GM21737 (cell line): ENCODE measurements around the gene THUMPD2.
"Not testable (repeated sequence)": the region's sequence is repeated elsewhere in the genome, so short reads cannot be mapped to it uniquely, and the experiment has no call there.

ENCODE experiments used
- ATAC-seq: cut with Tn5 transposase; IDR thresholded peaks from one replicate; pipeline ENCODE4 v1.9.1; 2021; ENCODE audit warnings: mild to moderate bottlenecking, moderate library complexity; ENCODE audit not compliant: unreplicated experiment

The THUMPD2 gene

GRCh38 chr2:39762448-39762847, 16.6 kb downstream of the THUMPD2 start:
- ATAC-seq: no peak

- ATAC-seq: no peak
These were observed 21.9 kb downstream of the THUMPD2 start for GRCh38 chr2:39757156-39757555.

DNA sequence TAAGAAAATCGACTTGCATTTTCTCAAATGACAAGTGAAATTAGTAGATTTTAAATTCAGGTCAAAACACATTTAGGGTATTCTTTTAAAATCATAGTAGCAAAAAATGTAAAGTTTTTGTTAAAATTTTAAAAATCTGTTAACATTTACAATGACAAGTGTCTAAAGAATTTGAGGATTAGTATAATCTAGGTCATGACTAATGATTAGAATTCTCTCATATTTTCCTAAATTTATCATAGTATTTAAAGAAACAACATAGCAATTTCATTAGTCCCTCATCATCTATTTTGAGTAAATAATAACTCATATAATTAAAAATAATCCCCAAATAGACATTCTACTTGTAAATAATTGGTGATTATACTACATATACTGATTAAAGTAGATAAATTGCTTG, 23.6 kb downstream of the THUMPD2 start:
- ATAC-seq: no peak

- ATAC-seq: no peak
These were observed 35.7 kb downstream of the THUMPD2 start for GRCh38 chr2:39743269-39743776.

- no peak for ATAC-seq
These were observed 37.2 kb downstream of the THUMPD2 start for GRCh38 chr2:39741871-39742270.

GRCh38 chr2:39739386-39739785, 39.7 kb downstream of the THUMPD2 start:
- no peak for ATAC-seq

DNA sequence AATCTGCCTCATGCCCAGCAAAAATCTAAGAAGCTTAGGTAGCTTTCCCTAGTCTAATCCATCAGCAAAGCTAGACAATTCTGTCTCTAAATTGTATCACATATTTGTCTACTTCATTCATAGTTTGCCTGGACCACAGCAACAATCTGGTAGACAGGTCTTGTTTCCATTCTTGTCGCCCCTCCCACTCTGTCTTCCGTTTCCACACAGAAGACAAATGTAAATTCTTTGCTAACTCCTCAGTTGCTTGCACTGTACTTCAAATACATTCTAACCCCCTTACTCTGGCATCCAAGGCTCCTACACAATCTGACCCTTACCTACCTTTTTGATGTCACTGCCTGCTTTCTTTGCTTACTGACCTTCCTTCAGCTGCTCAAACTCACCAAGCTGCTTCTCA, 40.1 kb downstream of the THUMPD2 start:
- ATAC-seq: no peak

- ATAC-seq: no peak
These were observed 41.4 kb downstream of the THUMPD2 start for GRCh38 chr2:39737661-39738060.

DNA sequence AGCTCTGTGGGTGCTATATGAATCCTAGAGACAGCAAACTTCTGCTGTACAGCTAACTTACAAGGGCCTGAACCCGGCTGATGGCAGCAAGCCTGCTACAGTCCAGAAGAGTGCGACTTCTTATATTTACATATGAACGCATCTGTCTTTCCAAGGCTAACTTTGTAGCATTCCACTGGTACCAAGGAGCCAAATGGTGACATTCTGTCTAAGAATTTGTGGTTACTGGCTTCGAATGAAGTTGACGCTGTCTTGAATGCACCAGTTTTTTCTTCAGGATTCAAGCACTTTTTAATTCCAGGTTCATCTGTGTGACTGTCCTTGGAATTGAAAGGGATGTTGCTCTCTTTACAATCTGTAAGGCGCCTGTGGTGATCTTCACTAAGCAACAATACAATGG, 42.4 kb downstream of the THUMPD2 start:
- no peak for ATAC-seq

DNA sequence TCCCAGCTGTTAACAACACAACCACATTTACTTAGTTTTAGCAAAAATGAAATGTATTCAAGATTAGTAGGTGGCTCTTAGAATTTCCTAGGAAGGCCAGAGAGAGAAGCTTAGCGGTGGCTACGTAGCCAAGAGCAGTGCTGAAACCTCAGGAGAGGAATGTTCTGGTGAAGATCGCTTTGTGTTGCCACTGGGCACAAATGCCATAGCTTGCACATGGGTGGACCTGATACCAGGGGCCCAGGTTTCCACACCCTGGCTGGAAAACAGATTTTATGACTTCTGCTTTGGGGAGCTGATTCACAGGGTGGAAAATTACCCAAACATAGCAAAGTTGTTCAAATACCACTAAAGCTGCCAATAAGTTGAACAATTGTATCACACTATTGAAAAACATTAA, 43.4 kb downstream of the THUMPD2 start:
- no peak for ATAC-seq

GRCh38 chr2:39734445-39734844, 44.6 kb downstream of the THUMPD2 start:
- ATAC-seq: no peak

DNA sequence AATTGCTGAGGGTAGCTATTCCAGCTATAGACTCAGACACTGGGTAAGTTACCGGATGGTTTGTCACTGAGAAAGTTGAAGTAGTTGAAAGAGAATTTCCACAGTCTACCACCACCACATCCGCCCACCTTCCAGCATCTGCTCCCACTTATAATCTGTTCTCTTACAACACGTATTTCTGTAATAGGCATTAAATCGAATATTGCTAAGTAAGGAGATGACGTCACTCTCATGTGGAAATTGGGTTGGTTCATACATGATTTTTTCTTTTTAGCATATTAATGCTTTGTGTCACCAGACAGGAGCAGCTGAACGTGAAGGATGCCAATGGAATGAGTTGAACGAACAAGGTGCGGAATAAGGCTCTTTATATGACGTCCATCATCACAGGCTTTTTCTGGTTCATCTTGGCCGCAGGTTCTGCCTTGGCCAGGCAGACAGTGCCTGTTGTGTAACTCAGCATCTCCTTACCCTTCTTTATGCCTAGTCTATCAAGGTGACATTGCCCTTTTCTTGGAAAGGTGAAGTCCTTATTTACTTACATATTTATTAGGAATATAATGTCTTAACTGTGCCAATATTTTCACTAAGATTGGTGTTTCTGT, 45.9 kb downstream of the THUMPD2 start:
- no peak for ATAC-seq

DNA sequence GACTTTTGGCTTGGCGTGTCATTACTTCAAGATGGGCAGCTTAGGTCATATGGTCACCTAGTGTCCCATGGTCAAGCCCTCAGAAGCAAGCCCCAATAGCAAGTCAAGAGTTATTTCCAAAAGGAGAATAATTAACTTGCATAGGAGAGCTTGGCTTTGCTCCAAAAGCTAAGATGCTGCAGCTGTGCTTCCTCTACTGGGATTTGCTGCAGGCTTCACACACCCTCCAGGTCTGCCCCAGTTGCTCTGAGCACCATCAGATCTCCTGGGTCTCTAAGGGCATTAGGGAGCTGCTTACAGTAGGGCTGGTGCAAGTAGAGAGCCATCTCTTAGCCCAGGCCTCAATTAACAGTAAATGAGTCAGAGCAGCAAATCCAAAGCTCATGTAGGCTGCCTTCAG, 46.6 kb downstream of the THUMPD2 start:
- no peak for ATAC-seq

DNA sequence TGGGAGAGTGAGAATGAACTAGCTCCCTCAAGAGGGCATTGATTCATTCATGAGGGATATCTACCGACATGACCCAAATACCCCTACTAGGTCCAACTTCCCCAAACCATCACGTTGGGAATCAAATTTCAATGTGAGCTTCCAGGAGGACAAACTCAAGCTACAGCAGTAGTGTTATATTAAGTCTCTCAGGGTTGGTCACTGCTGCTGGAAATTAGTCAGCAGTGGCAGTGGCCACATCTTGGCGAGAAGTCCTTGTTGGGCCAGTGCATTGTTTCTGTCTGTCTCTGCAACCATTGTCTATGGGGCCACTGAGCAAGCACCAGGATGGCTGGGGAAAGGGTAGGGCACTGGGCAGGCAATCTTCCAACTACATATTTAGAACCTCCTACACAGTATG, 47.5 kb downstream of the THUMPD2 start:
- no peak for ATAC-seq

DNA sequence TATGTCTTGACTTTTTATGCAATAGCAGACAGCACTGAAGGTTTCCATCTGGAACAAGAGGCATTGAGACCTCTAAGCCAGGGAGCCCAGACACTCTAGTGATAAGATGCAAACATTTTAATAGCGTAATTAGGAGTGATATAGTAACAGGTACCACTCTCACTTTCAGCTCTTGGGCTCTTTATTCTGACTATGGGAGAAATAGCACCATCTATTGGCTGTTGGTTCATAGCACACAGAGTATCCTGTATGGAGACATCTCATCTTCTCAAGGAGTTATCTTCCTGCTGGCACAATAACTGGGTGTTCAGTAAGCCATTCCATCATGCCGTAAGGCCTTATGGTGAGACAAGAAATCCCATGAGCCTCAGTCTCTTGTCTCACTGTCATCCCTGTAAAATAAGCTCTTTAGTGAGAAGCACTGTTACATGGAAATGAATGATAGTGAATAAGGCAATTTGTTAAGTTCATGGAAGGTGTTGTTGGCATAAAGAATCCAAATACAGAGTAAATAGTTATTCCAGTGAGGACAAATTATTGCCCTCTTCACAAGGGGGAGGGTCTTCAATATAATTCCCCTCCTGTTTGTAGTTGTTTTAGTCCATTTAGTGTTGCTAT, 48.3 kb downstream of the THUMPD2 start:
- no peak for ATAC-seq

GRCh38 chr2:39730276-39730675, 48.8 kb downstream of the THUMPD2 start:
- ATAC-seq: no peak

- ATAC-seq: no peak
These were observed 50.1 kb downstream of the THUMPD2 start for GRCh38 chr2:39728941-39729351.

DNA sequence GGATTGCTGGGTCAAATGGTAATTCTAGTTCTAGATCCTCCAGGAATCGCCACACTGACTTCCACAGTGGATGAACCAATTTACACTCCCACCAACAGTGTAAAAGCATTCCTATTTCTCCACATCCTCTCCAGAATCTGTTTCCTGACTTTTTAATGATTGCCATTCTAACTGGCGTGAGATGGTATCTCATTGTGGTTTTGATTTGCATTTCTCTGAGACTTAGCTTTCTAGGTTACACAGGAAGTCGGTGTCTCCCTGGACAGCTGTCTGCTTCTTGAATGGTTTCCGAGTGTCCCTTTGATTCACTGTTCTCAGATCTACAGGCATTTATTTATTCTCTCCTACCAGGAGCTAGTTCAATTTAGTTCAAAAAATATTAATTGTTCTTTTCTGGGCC, 51.0 kb downstream of the THUMPD2 start:
- not testable (repeated sequence) for ATAC-seq

GRCh38 chr2:39725401-39725800, 53.7 kb downstream of the THUMPD2 start:
- ATAC-seq: no peak

DNA sequence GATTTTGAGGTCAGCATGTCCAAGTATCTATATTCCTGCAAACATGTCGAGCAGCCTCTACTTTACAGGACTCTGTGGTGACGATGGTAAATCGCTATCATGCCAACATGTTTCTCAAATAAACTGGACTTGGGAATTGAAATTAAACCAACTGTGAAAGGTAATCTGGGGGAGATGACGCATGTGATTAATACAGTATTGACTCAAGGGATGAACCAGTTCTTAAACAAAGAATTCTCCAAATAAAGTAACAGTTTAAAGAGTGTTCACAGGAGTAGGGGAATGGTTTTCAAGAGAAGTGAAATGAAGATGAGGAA, 54.3 kb downstream of the THUMPD2 start:
- ATAC-seq: no peak

- no peak for ATAC-seq
These were observed 54.9 kb downstream of the THUMPD2 start for GRCh38 chr2:39723946-39724827.

DNA sequence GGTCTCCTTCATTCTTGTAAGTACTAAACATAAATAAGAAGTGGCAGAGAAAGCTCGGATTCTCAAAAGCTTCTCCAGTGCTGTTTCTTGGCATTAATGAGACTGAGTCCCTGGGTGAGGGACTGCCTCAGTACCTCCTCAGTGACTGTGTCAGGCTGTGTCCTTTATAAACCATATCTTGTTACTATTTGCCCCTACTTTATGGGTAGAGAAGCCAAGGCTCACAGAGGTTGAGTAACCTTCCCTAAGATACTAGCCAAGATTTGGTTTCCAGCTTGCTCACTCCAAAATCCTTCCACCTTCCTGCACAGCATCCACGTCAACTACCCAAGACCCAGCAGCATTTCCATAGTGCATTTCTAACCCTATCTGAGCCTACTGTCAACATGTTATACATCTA, 55.6 kb downstream of the THUMPD2 start:
- no peak for ATAC-seq
